H1 (cell line): Measurements from ENCODE around the gene CIROP. TPM values are rescaled to one million over a fixed set of nuclear protein-coding genes. Genes with fewer than 3 reads are reported as not detected.
A peak's percentile ranks its signal among the peaks of the same experiment; 100 is the strongest.

ENCODE experiments used
- CTCF ChIA-PET: fragments of 300-600 bp; sonication (Branson Sonifier 250); formaldehyde crosslinking; loops from one replicate; lab custom pipeline; 2021; ENCODE audit not compliant: partially characterized antibody; lab: Charles Lee
- POLR2A ChIA-PET: fragments of 300-600 bp; sonication (Branson Sonifier 250); formaldehyde crosslinking; loops from one replicate; lab custom pipeline; 2021; ENCODE audit warnings: inconsistent platforms; ENCODE audit not compliant: partially characterized antibody; lab: Charles Lee
- DNase-seq, 2 experiments: peaks; one replicate each; pipeline versions ENCODE4 v3.0.0 to v3.0.0-alpha.2; 2010 to 2022; ENCODE audit warnings: low spot score in 2 of 2, low read depth in 1 of 2, mixed read lengths in 1 of 2
- FAIRE-seq: peaks from 2 replicates; lab custom pipeline; 2011; peaks lifted over from hg19 to GRCh38; lab: Jason Lieb, UNC
- H2AFZ ChIP-seq: 2 replicates; pipeline ENCODE4 v1.8.1; 2012; ENCODE audit warnings: low read length, inconsistent platforms
- H2AK5ac ChIP-seq: 2 replicates; pipeline ENCODE4 v1.6.1; 2013; ENCODE audit warnings: low read depth, low read length
- H2BK120ac ChIP-seq: replicated peaks from 2 replicates; pipeline ENCODE3; 2013; ENCODE audit warnings: low read depth, low read length, inconsistent platforms
- H2BK12ac ChIP-seq: 2 replicates; pipeline ENCODE4 v1.6.1; 2013; ENCODE audit warnings: low read depth, low read length
- H2BK15ac ChIP-seq: 2 replicates; pipeline ENCODE4 v1.6.1; 2013; ENCODE audit warnings: low read length
- H2BK20ac ChIP-seq: 2 replicates; pipeline ENCODE4 v1.6.1; 2013; ENCODE audit warnings: low read length
- H2BK5ac ChIP-seq: 2 replicates; pipeline ENCODE4 v1.6.1; 2013; ENCODE audit warnings: low read depth, low read length
- H3K14ac ChIP-seq: 2 replicates; pipeline ENCODE4 v1.6.1; 2013; ENCODE audit warnings: inconsistent platforms; ENCODE audit not compliant: insufficient read length
- H3K18ac ChIP-seq: 2 replicates; pipeline ENCODE4 v1.6.1; 2013; ENCODE audit warnings: low read length; ENCODE audit errors: extremely low read depth
- H3K23ac ChIP-seq: 2 replicates; pipeline ENCODE4 v1.6.1; 2013; ENCODE audit warnings: inconsistent platforms; ENCODE audit not compliant: insufficient read length
- H3K23me2 ChIP-seq: 2 replicates; pipeline ENCODE4 v1.6.1; 2013; ENCODE audit warnings: low read depth, low read length
- H3K27ac ChIP-seq: 2 replicates; pipeline ENCODE4 v1.6.1; 2011; ENCODE audit warnings: low read depth, low read length, inconsistent platforms
- H3K27me3 ChIP-seq, 4 experiments: replicated peaks in 1 of 4; 1 replicate in 1 of 4; 2 replicates in 3 of 4; pipeline versions ENCODE4 v1.6.1 to v1.8.1; 2011 to 2013; ENCODE audit warnings: low read length in 3 of 4, mild to moderate bottlenecking in 3 of 4, inconsistent platforms in 2 of 4, mixed read lengths in 2 of 4, moderate library complexity in 1 of 4; ENCODE audit not compliant: control insufficient read depth in 3 of 4, insufficient read depth in 3 of 4; ENCODE audit errors: extremely low read depth in 1 of 4
- H3K36me3 ChIP-seq, 4 experiments: 2 replicates each; pipeline versions ENCODE4 v1.6.1 to v1.8.1; 2011 to 2013; ENCODE audit warnings: mild to moderate bottlenecking in 4 of 4, low read length in 3 of 4, moderate library complexity in 2 of 4, control low read depth in 1 of 4, inconsistent platforms in 1 of 4; ENCODE audit not compliant: insufficient read depth in 4 of 4, control insufficient read depth in 2 of 4
- H3K4ac ChIP-seq: replicated peaks from 2 replicates; pipeline ENCODE3; 2013; ENCODE audit warnings: low read length, low read depth, mixed read lengths, inconsistent platforms; ENCODE audit not compliant: insufficient read length
- H3K4me1 ChIP-seq, 4 experiments: replicated peaks in 1 of 4; 1 replicate in 1 of 4; 2 replicates in 3 of 4; pipeline versions ENCODE4 v1.6.1 to v1.8.1; 2011 to 2013; ENCODE audit warnings: low read length in 3 of 4, inconsistent platforms in 2 of 4, mixed read lengths in 1 of 4; ENCODE audit not compliant: insufficient read depth in 4 of 4, control insufficient read depth in 3 of 4
- H3K4me2 ChIP-seq, 2 experiments: 2 replicates each; pipeline versions ENCODE4 v1.6.1 to v1.8.1; 2011 to 2013; ENCODE audit warnings: low read depth in 2 of 2, low read length in 2 of 2, control low read depth in 1 of 2, inconsistent platforms in 1 of 2, mild to moderate bottlenecking in 1 of 2; ENCODE audit not compliant: insufficient read depth in 1 of 2
- H3K4me3 ChIP-seq, 4 experiments: fragments of 200-600, 300-600 bp in 1 of 4; sonication (generic), shearing (Covaris generic), sonication (Bioruptor Twin) in 1 of 4; 2 replicates each; pipeline versions ENCODE4 v1.5.1 to v1.8.1; 2011 to 2016; ENCODE audit warnings: low read length in 4 of 4, low read depth in 3 of 4, control low read depth in 2 of 4, inconsistent platforms in 2 of 4, mild to moderate bottlenecking in 2 of 4, mixed read lengths in 1 of 4, moderate library complexity in 1 of 4; ENCODE audit not compliant: insufficient read depth in 2 of 4; ENCODE audit errors: extremely low read depth in 1 of 4
- H3K56ac ChIP-seq: replicated peaks from 2 replicates; pipeline ENCODE3; 2013; ENCODE audit warnings: low read depth, mild to moderate bottlenecking, mixed read lengths, low read length, inconsistent platforms; ENCODE audit not compliant: insufficient read length
- H3K79me1 ChIP-seq: 2 replicates; pipeline ENCODE4 v1.6.1; 2013; ENCODE audit warnings: low read depth, low read length, control low read depth
- H3K79me2 ChIP-seq, 2 experiments: 2 replicates each; pipeline versions ENCODE4 v1.6.1 to v1.8.1; 2012 to 2013; ENCODE audit warnings: low read length in 2 of 2, mild to moderate bottlenecking in 2 of 2, inconsistent platforms in 1 of 2; ENCODE audit not compliant: insufficient read depth in 2 of 2, control insufficient read depth in 1 of 2
- H3K9ac ChIP-seq, 4 experiments: replicated peaks in 1 of 4; 1 replicate in 1 of 4; 2 replicates in 3 of 4; pipeline versions ENCODE4 v1.6.1 to v1.8.1; 2011 to 2013; ENCODE audit warnings: low read depth in 3 of 4, low read length in 3 of 4, control low read depth in 2 of 4, mild to moderate bottlenecking in 2 of 4, moderate library complexity in 2 of 4, inconsistent platforms in 1 of 4; ENCODE audit errors: extremely low read depth in 1 of 4
- H3K9me3 ChIP-seq, 2 experiments: 2 replicates each; pipeline versions ENCODE4 v1.6.1 to v1.8.1; 2012 to 2013; ENCODE audit warnings: mild to moderate bottlenecking in 2 of 2, moderate library complexity in 2 of 2, control low read depth in 1 of 2, inconsistent platforms in 1 of 2, low read depth in 1 of 2, low read length in 1 of 2, mixed read lengths in 1 of 2; ENCODE audit not compliant: insufficient read depth in 2 of 2
- H4K20me1 ChIP-seq, 2 experiments: replicated peaks in 1 of 2; 2 replicates each; pipeline versions ENCODE3 to v1.8.1; 2011 to 2013; ENCODE audit warnings: inconsistent platforms in 2 of 2, low read length in 2 of 2, mild to moderate bottlenecking in 1 of 2; ENCODE audit not compliant: insufficient read depth in 2 of 2, control insufficient read depth in 1 of 2
- H4K5ac ChIP-seq: 2 replicates; pipeline ENCODE4 v1.6.1; 2013; ENCODE audit warnings: low read length, low read depth, mixed read lengths, inconsistent platforms; ENCODE audit not compliant: insufficient read length
- H4K8ac ChIP-seq: 2 replicates; pipeline ENCODE4 v1.8.0; 2013; ENCODE audit warnings: mild to moderate bottlenecking, moderate library complexity, low read length, inconsistent platforms; ENCODE audit not compliant: insufficient read depth; ENCODE audit errors: extremely low read depth
- H4K91ac ChIP-seq: replicated peaks from 2 replicates; pipeline ENCODE3; 2013; ENCODE audit warnings: low read length, mixed read lengths, inconsistent platforms; ENCODE audit not compliant: insufficient read length
- FOSL1 ChIP-seq: IDR thresholded peaks from 2 replicates; pipeline ENCODE4 v1.6.1; 2011; ENCODE audit warnings: mild to moderate bottlenecking, low read depth, low read length, moderate library complexity; ENCODE audit not compliant: insufficient read depth
- GTF2F1 ChIP-seq: IDR thresholded peaks from 2 replicates; pipeline ENCODE4 v1.6.1; 2012; ENCODE audit warnings: low read depth, low read length, improper control_type of control experiment, borderline replicate concordance
- KDM4A ChIP-seq: IDR thresholded peaks from one replicate; pipeline ENCODE4 v1.7.1; 2012; ENCODE audit warnings: low read depth, mild to moderate bottlenecking, moderate library complexity, low read length, inconsistent platforms; ENCODE audit not compliant: severe bottlenecking
- POLR2A ChIP-seq, 2 experiments: IDR thresholded peaks; 1 replicate in 1 of 2; 2 replicates in 1 of 2; pipeline ENCODE4 v1.6.1; 2011; ENCODE audit warnings: low read depth in 2 of 2, low read length in 2 of 2, mild to moderate bottlenecking in 2 of 2; ENCODE audit errors: control extremely low read depth in 1 of 2
- RNF2 ChIP-seq: fragments of 200-900, 300-1000 bp; sonication (generic); IDR thresholded peaks from 2 replicates; pipeline ENCODE4 v1.7.1; 2016; ENCODE audit warnings: borderline replicate concordance, low read depth, mild to moderate bottlenecking, antibody characterized with exemption, low read length; ENCODE audit not compliant: poor library complexity, severe bottlenecking; ENCODE audit errors: missing control alignments
- TBP ChIP-seq: IDR thresholded peaks from 2 replicates; pipeline ENCODE4 v1.6.1; 2011; ENCODE audit warnings: low read depth, low read length, improper control_type of control experiment
- TCF12 ChIP-seq: IDR thresholded peaks from 2 replicates; pipeline ENCODE4 v1.6.1; 2011; ENCODE audit warnings: low read depth, mild to moderate bottlenecking, low read length
- WGBS, 2 experiments: shearing (Covaris generic) in 1 of 2; methylation state at CpG; one replicate each; pipeline versions ENCODE4 v1.1.6 to v1.1.7; 2013 to 2015; ENCODE audit warnings: low lambda C conversion rate in 2 of 2, mixed read lengths in 2 of 2, inconsistent platforms in 1 of 2, low coverage in 1 of 2, missing lambda C conversion rate in 1 of 2; ENCODE audit not compliant: insufficient replicate concordance in 2 of 2, insufficient coverage in 1 of 2, insufficient read length in 1 of 2; ENCODE audit errors: extremely low coverage in 1 of 2, missing lambda C conversion rate in 1 of 2; 5-methylcytosine and 5-hydroxymethylcytosine counted together
- polyA plus RNA-seq, 7 experiments: library from polyadenylated mRNA; depleted of rRNA in 3 of 7; stranded (reverse) in 5 of 7; unstranded in 2 of 7; fragments of >200 nt in 5 of 7; fragments of 200-250 nt in 2 of 7; gene quantifications; 1 replicate in 5 of 7; 2 replicates in 1 of 7; 4 replicates in 1 of 7; pipeline versions ENCODE4 v1.2.1 to v1.2.3, GENCODE V29; 2011 to 2013; ENCODE audit warnings: missing spikeins in 2 of 7, mixed read lengths in 2 of 7
- total RNA-seq: library from RNA; stranded (reverse); fragmentation: NEBNext Ultra II Directional; extraction: Animal tissue kit (Norgen Biotek cat#: 25700); gene quantifications from 2 replicates; pipeline ENCODE4 v1.2.1, GENCODE V29; 2021

The CIROP gene
- total and polyA plus RNA-seq, 2 of the 8 experiments (the other 6 are each of a cell fraction or from before 2014, with no cell fraction given) = 0.06 TPM; not detected in 1

DNA sequence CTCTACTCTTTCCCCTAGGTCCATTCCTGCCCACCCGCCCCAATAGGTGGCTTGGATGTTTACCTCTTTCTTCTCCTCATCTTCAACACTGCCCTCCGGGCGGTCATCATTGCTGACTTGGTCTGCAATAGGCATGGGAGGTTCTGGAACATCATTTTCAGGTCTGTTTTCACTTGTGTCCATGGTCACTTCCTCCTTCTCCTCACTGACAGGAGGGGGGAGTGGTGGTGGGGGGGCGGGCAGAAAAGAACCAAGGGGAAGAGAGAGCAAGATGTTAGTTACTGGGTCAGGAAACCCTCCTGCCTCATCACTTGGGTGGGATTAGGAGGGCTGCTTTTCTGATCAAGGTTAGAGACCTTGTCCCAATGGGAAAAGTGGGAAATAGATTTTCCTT, 35.4 kb downstream of the CIROP start:
- Histone ChIP-seq H4K20me1 (peaks cover 20 to 21% of the 10 kb centered on the region in 2 experiments), H2BK20ac (no peak overlapping the region), H3K27ac (no peak overlapping the region), H3K18ac (no peak overlapping the region), H2BK120ac (no peak overlapping the region), H3K79me1 (peaks cover 7% of the 10 kb centered on the region), H3K23ac (no peak overlapping the region), H3K4me3 (peak overlapping the region in 2 of 4 experiments; percentile 7 to 43; a peak in 2 of 8 replicates), H4K5ac (no peak overlapping the region), H2AK5ac (no peak overlapping the region), H2BK15ac (no peak overlapping the region), H3K56ac (no peak overlapping the region), H2AFZ (no peak overlapping the region), H3K4me2 (peak overlapping the region; percentile 46 to 99), H3K9me3 (no peaks in the 10 kb centered on the region), H3K9ac (no peak overlapping the region), H2BK12ac (no peak overlapping the region), H3K27me3 (no peaks in the 10 kb centered on the region), H3K14ac (no peak overlapping the region), H3K4ac (no peak overlapping the region), H3K23me2 (peaks cover 14% of the 10 kb centered on the region), H2BK5ac (no peak overlapping the region), H3K4me1 (peaks cover 5 to 27% (median 15%) of the 10 kb centered on the region in 4 experiments; a peak in 6 of 7 replicates), H4K91ac (no peak overlapping the region), H3K36me3 (peaks cover 29 to 56% (median 41%) of the 10 kb centered on the region in 4 experiments), H4K8ac (no peak overlapping the region), H3K79me2 (peaks cover 23 to 49% of the 10 kb centered on the region in 2 experiments)
- 83% methylated on average over 4 of the region's 4 CpGs; no CpG with 5 or more reads in 1 of the 2 experiments for WGBS, 2 experiments
- no peak for TF ChIP-seq TCF12
- no peak for TF ChIP-seq FOSL1
- no peak for TF ChIP-seq POLR2A (IDR thresholded peaks at IDR 0.05; ENCODE audit: control extremely low read depth in 1 of 2, low read depth in 2 of 2, low read length in 2 of 2)
- TF ChIP-seq TBP = no peak
- TF ChIP-seq KDM4A = no peak
- no peak for TF ChIP-seq GTF2F1
- TF ChIP-seq RNF2 = no peak
- FAIRE-seq = no peak
- POLR2A ChIA-PET = interaction anchor here (0.8 to 4.0 kb wide), 16 partner anchors 10 to 246 kb away, joined by 3 to 37 read pairs (median 4); partner anchors contain the start of genes ACIN1, C14orf119, HAUS4 and PRMT5
- no peak for DNase-seq
- CTCF ChIA-PET = interaction anchor here (0.8 to 2.9 kb wide), 51 partner anchors 9 to 1057 kb away, joined by 3 to 55 read pairs (median 5); partner anchors contain the start of genes ACIN1, AJUBA, C14orf119 and CDH24
